Peyer's patch (tissue), 4 donors: Measurements from ENCODE around the gene PVR. TPM values are rescaled to one million over a fixed set of nuclear protein-coding genes. Genes with fewer than 3 reads are reported as not detected.

ENCODE experiments used
- DNase-seq, 3 donors: peaks; one replicate each; pipeline ENCODE4 v3.0.0-alpha.2; 2017 to 2019
- H3K27ac ChIP-seq, 4 donors: fragments of 200-600 bp; sonication (generic); one replicate each; pipeline ENCODE4 v1.5.1; 2016 to 2019
- H3K27me3 ChIP-seq, 2 donors: fragments of 200-600 bp; sonication (generic); one replicate each; pipeline ENCODE4 v1.5.1; 2019
- H3K36me3 ChIP-seq, 3 donors: fragments of 200-600 bp; sonication (generic); one replicate each; pipeline ENCODE4 v1.5.1; 2016 to 2019
- H3K4me1 ChIP-seq, 4 donors: fragments of 200-600 bp; sonication (generic); one replicate each; pipeline ENCODE4 v1.5.1; 2016 to 2019
- H3K4me3 ChIP-seq, 4 donors: fragments of 200-600 bp; sonication (generic); 1 replicate in 3 of 4; 2 replicates in 1 of 4; pipeline ENCODE4 v1.5.1; 2016 to 2019; ENCODE audit warnings: mild to moderate bottlenecking in 1 of 4
- H3K9me3 ChIP-seq, 4 donors: fragments of 200-600 bp; sonication (generic); one replicate each; pipeline ENCODE4 v1.5.1; 2016 to 2019; ENCODE audit warnings: mild to moderate bottlenecking in 1 of 4
- CTCF ChIP-seq, 6 experiments: fragments of 450-650 bp in 4 of 6; fragments of 200-600 bp in 2 of 6; sonication (generic) in 1 of 6; IDR thresholded peaks; one replicate each; pipeline ENCODE4 v1.5.1; 2017 to 2019; ENCODE audit warnings: antibody characterized with exemption in 6 of 6, mild to moderate bottlenecking in 3 of 6, moderate library complexity in 1 of 6
- POLR2A ChIP-seq, 2 donors: fragments of 450-650 bp; IDR thresholded peaks; one replicate each; pipeline ENCODE4 v1.5.1; 2017; ENCODE audit warnings: antibody characterized with exemption in 2 of 2, mild to moderate bottlenecking in 2 of 2, moderate library complexity in 2 of 2
- total RNA-seq, 4 donors: library from RNA; depleted of rRNA; stranded (reverse); fragments of >200 nt; gene quantifications; one replicate each; pipeline ENCODE4 v1.1.0, GENCODE V29; 2016

The PVR gene
- total RNA-seq, 4 donors from 2014 or later = 21.7 to 49.3 (median 40.0) TPM

- Histone ChIP-seq H3K27me3 (no peaks in the 10 kb centered on the region), H3K9me3 (no peaks in the 10 kb centered on the region), H3K4me1 (peaks cover 0 to 28% (median 0%) of the 10 kb centered on the region in 4 donors), H3K27ac (peak overlapping the region in 1 of 4 donors; percentile 56), H3K36me3 (no peaks in the 10 kb centered on the region), H3K4me3 (no peak overlapping the region)
- DNase-seq = no peak
- no peak for TF ChIP-seq CTCF (IDR thresholded peaks at IDR 0.05)
- no peak for TF ChIP-seq POLR2A (IDR thresholded peaks at IDR 0.05)
These were observed 7.9 kb upstream of the PVR start for GRCh38 chr19:44635581-44636438.

- peaks cover 0 to 28% (median 0%) of the 10 kb centered on the region in 4 donors for H3K4me1 ChIP-seq
- H3K4me3 ChIP-seq = no peak overlapping the region
- H3K27me3 ChIP-seq = no peaks in the 10 kb centered on the region
- H3K9me3 ChIP-seq = no peaks in the 10 kb centered on the region
- no peaks in the 10 kb centered on the region for H3K36me3 ChIP-seq
- H3K27ac ChIP-seq = peak overlapping the region in 2 of 4 donors; percentile 56 to 81
- DNase-seq = no peak
- no peak for TF ChIP-seq POLR2A (IDR thresholded peaks at IDR 0.05)
These were observed 7.0 kb upstream of the PVR start for GRCh38 chr19:44636439-44637389.

GRCh38 chr19:44637390-44637764 is 6.3 kb upstream of the PVR start:
- no peaks in the 10 kb centered on the region for H3K36me3 ChIP-seq
- no peak overlapping the region for H3K4me3 ChIP-seq
- H3K27me3 ChIP-seq = no peaks in the 10 kb centered on the region
- no peaks in the 10 kb centered on the region for H3K9me3 ChIP-seq
- peak overlapping the region in 2 of 4 donors; percentile 56 to 81 for H3K27ac ChIP-seq
- no peak for TF ChIP-seq CTCF (IDR thresholded peaks at IDR 0.05)
- TF ChIP-seq POLR2A (IDR thresholded peaks at IDR 0.05) = no peak
- peaks cover 0 to 28% (median 0%) of the 10 kb centered on the region in 4 donors for H3K4me1 ChIP-seq
- no peak for DNase-seq

GRCh38 chr19:44640518-44640917 is 3.2 kb upstream of the PVR start:
- peaks cover 0 to 28% (median 4%) of the 10 kb centered on the region in 4 donors for H3K4me1 ChIP-seq
- no peak for TF ChIP-seq CTCF (IDR thresholded peaks at IDR 0.05)
- no peak for TF ChIP-seq POLR2A (IDR thresholded peaks at IDR 0.05)
- DNase-seq = no peak
- no peaks in the 10 kb centered on the region for H3K36me3 ChIP-seq
- no peaks in the 10 kb centered on the region for H3K27me3 ChIP-seq
- H3K4me3 ChIP-seq = no peak overlapping the region
- no peaks in the 10 kb centered on the region for H3K9me3 ChIP-seq
- H3K27ac ChIP-seq = no peak overlapping the region

GRCh38 chr19:44641501-44642265 is 2.0 kb upstream of the PVR start:
- peaks cover 0 to 20% (median 4%) of the 10 kb centered on the region in 4 donors for H3K4me1 ChIP-seq

More at GRCh38 chr19:44641501-44642265, 2.0 kb upstream of the PVR start:
- DNase-seq = no peak
- H3K9me3 ChIP-seq = no peaks in the 10 kb centered on the region
- TF ChIP-seq CTCF (IDR thresholded peaks at IDR 0.05) = no peak
- TF ChIP-seq POLR2A (IDR thresholded peaks at IDR 0.05) = no peak
- no peaks in the 10 kb centered on the region for H3K27me3 ChIP-seq
- H3K27ac ChIP-seq = no peak overlapping the region
- H3K36me3 ChIP-seq = peaks cover 0 to 4% (median 0%) of the 10 kb centered on the region in 3 donors
- no peak overlapping the region for H3K4me3 ChIP-seq
